K562 treated with DMSO at 1 percent for 4 hours (cell line): ENCODE data around the gene CYTIP. TPM values are rescaled to one million over a fixed set of nuclear protein-coding genes. Genes with fewer than 3 reads are reported as not detected.

Experiments used
- total RNA-seq: library from RNA; unstranded; fragments of 300-600 nt; gene quantifications from 2 replicates; pipeline ENCODE4 v1.2.3, GENCODE V29; 2022; ENCODE audit not compliant: insufficient read depth

The CYTIP gene
- total RNA-seq: 0.33 TPM in 1 of 2 replicates, not detected in the other

GRCh38 chr2:157443795-157444640, at the start of gene CYTIP:
Gene CYTIP, minus strand, starts transcription at chr2:157444089. Its CDS starts 69 bp downstream, at chr2:157444020.

Other genes starting within 250 kb of the CYTIP start
- 13.6 and 20.7 TPM in 2 replicates for gene GALNT5, start 186.4 kb downstream of the CYTIP start, total RNA-seq
- not detected in 2 replicates for gene ERMN, start 118.3 kb downstream of the CYTIP start, total RNA-seq
- gene ACVR1C, start 184.8 kb upstream of the CYTIP start, total RNA-seq: 0.42 and 0.68 TPM in 2 replicates